DMS153 (cell line): Measurements from ENCODE around the gene CDK4.

ENCODE experiments used
- DNase-seq: peaks from one replicate; lab custom pipeline; 2025; lab: John Stamatoyannopoulos, UW

The CDK4 gene

GRCh38 chr12:57700317-57700716, 51.8 kb downstream of the CDK4 start:
- DNase-seq = no peak

GRCh38 chr12:57698414-57698813, 53.7 kb downstream of the CDK4 start:
- DNase-seq = no peak
